GM13977 (cell line): Measurements from ENCODE around the gene CCDC88C.

Source experiments
- DNase-seq: peaks from one replicate; pipeline ENCODE4 v3.0.0; 2012; ENCODE audit warnings: low spot score
- CTCF ChIP-seq: IDR thresholded peaks from 2 replicates; pipeline ENCODE4 v1.5.1; 2012; ENCODE audit warnings: mild to moderate bottlenecking, control low read depth; ENCODE audit not compliant: insufficient read depth; ENCODE audit errors: extremely low read depth, missing control alignments
- in situ Hi-C: fragments of 300-500 bp; cut with MboI; formaldehyde crosslinking; loops from one replicate; pipeline ENCODE4 v1.12.0; 2022; ENCODE audit warnings: low sequenced_read_pairs, low pct_unique_long_range_greater_than_20kb, mixed read lengths, inconsistent platforms; ENCODE audit not compliant: unreplicated experiment

The CCDC88C gene

GRCh38 chr14:91277546-91278382, 139.9 kb downstream of the CCDC88C start:
- no peak for DNase-seq
- in situ Hi-C loops = no loop called here
- no peak for TF ChIP-seq CTCF

GRCh38 chr14:91274796-91275195, 142.8 kb downstream of the CCDC88C start:
- no peak for DNase-seq
- in situ Hi-C loops = no loop called here
- no peak for TF ChIP-seq CTCF

- in situ Hi-C loops = no loop called here
- TF ChIP-seq CTCF = no peak
- no peak for DNase-seq
Measured at GRCh38 chr14:91273885-91274273, 143.7 kb downstream of the CCDC88C start.

GRCh38 chr14:91273273-91273884, 144.2 kb downstream of the CCDC88C start:
- no peak for DNase-seq
- no peak for TF ChIP-seq CTCF
- in situ Hi-C loops = no loop called here

GRCh38 chr14:91272341-91273272, 145.0 kb downstream of the CCDC88C start:
- TF ChIP-seq CTCF = no peak
- in situ Hi-C loops = no loop called here
- DNase-seq = no peak

GRCh38 chr14:91271639-91272038, 146.0 kb downstream of the CCDC88C start:
- TF ChIP-seq CTCF = no peak
- DNase-seq = no peak
- in situ Hi-C loops = no loop called here
